ENCODE measurements around the gene GDAP1L1.

GRCh38 chr20:44198872-44199271 lies 48.2 kb upstream of the GDAP1L1 start:
- no peak for TF ChIP-seq CTCF (IDR thresholded peaks at IDR 0.05; ENCODE audit: low read depth, low read length)
- no peak for TF ChIP-seq EZH2phosphoT487 (IDR thresholded peaks at IDR 0.05; ENCODE audit: low read depth)
